ENCODE data around the gene PAXX. TPM values are rescaled to one million over a fixed set of nuclear protein-coding genes. Genes with fewer than 3 reads are reported as not detected.

Gene PAXX
- total RNA-seq, 1 donor: 9.9 TPM

GRCh38 chr9:136945333-136946227, 46.6 kb upstream of the PAXX start:
- no peak overlapping the region for H3K4me3 ChIP-seq (ENCODE audit: low read depth, low read length)
- no peak for DNase-seq (ENCODE audit: low read depth)
- no peak for TF ChIP-seq CTCF (IDR thresholded peaks at IDR 0.05; ENCODE audit: insufficient read depth, low read depth, low read length)

- no peak for TF ChIP-seq CTCF (IDR thresholded peaks at IDR 0.05; ENCODE audit: insufficient read depth, low read depth, low read length)
- H3K4me3 ChIP-seq (ENCODE audit: low read depth, low read length): no peak overlapping the region
- DNase-seq (ENCODE audit: low read depth): no peak
These were observed 45.8 kb upstream of the PAXX start for GRCh38 chr9:136946228-136947027.

DNA sequence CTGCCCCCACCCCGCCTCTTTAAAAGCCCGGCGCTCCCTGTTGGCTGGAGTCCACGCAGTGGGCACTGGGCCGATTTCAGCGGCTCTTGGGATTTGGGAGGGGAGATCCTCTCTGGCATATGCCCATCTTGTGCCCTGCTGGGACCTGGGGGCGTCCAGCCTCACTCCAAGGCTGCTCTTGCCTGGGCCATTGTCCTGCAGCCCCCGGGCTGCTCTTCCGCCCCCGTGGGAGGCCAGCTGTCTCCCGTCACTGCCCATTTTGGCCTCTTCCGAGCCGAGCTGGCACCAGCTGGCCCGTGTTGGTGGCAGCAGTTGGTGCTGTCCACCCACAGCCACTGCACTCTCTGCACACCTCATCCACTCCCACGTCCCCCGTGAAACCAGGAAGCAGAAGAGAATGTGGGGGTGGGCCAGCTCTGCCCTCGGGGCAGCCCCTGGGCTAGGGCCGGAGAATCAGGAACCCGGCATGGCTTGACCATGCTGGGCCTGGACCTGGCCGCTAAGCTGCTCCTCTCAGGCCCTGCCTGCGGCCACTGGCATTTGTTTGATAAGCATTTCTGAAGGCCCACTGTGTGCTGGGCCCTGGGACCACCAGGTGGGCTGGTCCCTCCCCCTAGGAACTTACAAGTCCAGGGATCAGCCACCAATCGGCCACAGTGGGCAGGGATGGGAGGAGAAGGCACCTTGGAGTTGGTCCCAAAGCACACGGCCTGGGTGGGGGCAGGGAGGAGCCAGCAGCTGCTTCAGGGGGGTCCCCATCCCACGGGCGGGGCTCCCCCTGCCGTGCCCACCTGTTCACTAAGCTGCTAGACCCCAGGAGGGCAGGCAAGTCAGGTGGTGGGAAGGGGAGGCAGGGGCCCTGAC, 45.0 kb upstream of the PAXX start:
- DNase-seq (ENCODE audit: low read depth): no peak
- no peak for TF ChIP-seq CTCF (IDR thresholded peaks at IDR 0.05; ENCODE audit: insufficient read depth, low read depth, low read length)
- H3K4me3 ChIP-seq (ENCODE audit: low read depth, low read length): no peak overlapping the region

- DNase-seq (ENCODE audit: low read depth): peak; percentile 50
- TF ChIP-seq CTCF (IDR thresholded peaks at IDR 0.05; ENCODE audit: insufficient read depth, low read depth, low read length): peak; percentile 66
- no peak overlapping the region for H3K4me3 ChIP-seq (ENCODE audit: low read depth, low read length)
These were observed 44.2 kb upstream of the PAXX start for GRCh38 chr9:136947955-136948510.

DNA sequence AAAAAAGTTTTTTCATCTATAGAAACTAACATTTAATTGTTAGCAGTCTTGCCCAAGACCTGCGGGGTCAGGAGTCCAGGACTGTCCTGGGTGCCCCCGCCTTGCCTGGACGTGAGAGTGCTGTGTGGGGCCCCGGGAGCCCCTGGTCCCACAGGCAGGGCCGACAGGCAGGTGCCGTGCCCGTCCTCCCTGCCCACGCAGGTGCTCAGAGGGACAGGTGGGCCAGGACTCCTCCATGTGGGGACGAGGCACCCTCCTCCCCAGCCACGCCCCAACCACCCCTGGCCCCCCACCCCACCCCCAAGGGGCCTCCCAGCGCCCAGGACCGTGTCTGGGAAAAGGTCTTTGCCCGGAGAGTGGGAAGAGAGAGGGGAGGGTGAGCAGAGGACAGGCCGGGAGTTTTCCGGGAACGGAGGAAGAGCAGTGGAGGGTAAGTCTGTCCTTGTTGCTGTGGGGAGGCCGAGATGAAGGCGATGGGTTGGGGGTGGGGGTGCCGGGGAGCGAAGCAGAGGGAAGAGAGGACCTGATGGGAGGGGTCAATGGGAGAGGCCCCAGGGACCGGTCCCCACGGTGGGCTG, 42.9 kb upstream of the PAXX start:
- TF ChIP-seq CTCF (IDR thresholded peaks at IDR 0.05; ENCODE audit: insufficient read depth, low read depth, low read length): no peak
- DNase-seq (ENCODE audit: low read depth): no peak

More for the DNA sequence above, 42.9 kb upstream of the PAXX start:
- H3K4me3 ChIP-seq (ENCODE audit: low read depth, low read length): peak overlapping the region; percentile 66

Data from fibroblast of villous mesenchyme (primary cell).